ENCODE data around the gene RACGAP1.

RACGAP1 gene

GRCh38 chr12:49941556-49942511 is 83.5 kb downstream of the RACGAP1 start:
- no peak for DNase-seq (ENCODE audit: low spot score)

GRCh38 chr12:49939707-49940106 is 85.6 kb downstream of the RACGAP1 start:
- DNase-seq (ENCODE audit: low spot score), result no peak

DNA sequence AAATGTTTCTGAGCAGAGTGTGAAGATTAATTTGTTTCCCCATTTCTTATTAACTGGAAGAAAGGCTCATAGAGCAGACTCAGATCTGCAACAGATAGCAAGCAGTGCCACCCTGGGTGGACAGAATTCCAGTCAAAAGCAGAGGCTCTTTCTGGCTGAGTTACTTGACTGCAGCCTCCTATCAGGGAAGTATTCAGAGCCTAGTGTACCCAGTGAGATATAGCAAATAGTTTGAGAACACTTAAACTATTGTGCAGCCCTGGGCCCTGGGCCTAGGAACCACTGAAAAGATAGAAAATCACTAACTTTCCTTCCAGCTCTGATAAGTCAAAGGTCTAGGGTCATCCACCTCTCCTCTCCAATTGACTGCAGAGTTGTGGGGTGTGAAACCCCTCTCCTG is 86.0 kb downstream of the RACGAP1 start:
- no peak for DNase-seq (ENCODE audit: low spot score)
